Measurements from ENCODE around the gene ASCC1.
"Not testable (repeated sequence)": the region's sequence is repeated elsewhere in the genome, so short reads cannot be mapped to it uniquely, and the experiment has no call there.

The ASCC1 gene

DNA sequence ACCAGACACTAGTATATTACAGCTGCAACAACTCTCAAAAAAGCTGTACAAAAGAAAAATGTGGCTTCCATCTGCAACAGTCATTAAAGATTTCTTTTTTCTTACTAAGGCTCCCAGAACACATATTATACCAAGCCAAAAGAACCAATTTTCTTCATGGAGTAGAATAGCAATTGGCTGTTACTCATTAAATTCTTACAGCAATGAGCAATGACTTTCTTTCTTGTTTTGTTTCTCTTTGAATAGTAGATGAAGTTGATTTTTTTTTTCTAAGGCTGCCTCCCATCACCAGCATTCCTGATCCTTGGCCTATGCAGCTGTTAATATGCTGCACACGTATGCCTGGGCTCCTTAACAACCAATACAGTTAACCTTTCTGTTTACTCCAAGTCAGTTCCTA is 91.1 kb downstream of the ASCC1 start:
- no peak for DNase-seq (ENCODE audit: low spot score)

DNA sequence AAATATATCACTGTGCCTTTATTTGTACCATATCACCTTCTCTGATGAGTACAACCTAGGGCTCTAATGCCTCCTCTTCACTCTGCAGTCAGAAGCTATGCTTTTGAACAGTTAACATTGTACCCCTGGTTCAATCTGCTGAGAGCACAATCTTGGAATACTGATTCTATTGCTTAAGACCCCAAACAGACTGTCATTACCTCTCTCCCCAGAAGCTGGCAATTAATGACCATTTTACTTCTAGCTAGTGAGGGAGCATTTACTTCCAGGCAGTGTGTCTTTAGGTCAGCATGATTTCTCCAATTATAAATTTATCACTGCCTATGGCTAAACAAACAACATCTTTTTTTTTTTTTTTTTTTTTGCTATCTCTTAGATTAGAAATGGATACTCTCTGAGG is 91.7 kb downstream of the ASCC1 start:
- no peak for DNase-seq (ENCODE audit: low spot score)

DNA sequence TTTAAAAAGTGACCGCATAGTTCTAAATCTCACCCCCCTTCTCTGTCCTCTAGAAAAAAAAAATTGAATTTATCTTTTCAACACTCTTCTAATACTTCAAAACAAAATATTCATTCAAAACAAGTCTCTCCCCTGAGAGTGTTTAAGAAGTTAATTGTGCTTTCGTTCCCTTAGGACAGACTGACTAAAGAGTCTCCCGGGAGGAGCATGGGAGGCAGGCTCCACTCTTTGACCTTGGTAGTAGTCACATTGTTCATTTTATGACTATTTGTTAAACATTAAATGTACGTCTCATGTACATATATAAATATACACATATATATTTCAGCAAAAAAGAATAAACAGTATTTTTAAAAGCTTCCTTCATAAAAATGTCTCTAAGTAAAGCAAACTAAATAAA is 92.5 kb downstream of the ASCC1 start:
- DNase-seq (ENCODE audit: low spot score), result no peak

DNA sequence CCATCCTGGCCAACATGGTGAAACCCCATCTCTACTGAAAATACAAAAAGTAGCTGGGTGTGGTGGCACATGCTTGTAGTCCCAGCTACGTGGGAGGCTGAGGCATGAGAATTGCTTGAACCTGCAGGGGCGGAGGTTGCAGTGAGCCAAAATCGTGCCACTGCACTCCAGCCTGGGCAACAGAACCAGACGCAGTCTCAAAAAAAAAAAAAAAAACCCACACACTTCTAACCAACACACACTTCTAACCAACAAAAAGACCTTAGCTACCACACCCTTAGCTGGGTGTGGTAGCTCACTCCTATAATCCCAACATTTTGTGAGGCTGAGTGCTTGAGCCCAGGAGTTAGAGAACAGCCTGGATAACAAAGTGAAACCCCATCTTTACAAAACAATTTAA is 93.9 kb downstream of the ASCC1 start:
- no peak for DNase-seq (ENCODE audit: low spot score)

DNA sequence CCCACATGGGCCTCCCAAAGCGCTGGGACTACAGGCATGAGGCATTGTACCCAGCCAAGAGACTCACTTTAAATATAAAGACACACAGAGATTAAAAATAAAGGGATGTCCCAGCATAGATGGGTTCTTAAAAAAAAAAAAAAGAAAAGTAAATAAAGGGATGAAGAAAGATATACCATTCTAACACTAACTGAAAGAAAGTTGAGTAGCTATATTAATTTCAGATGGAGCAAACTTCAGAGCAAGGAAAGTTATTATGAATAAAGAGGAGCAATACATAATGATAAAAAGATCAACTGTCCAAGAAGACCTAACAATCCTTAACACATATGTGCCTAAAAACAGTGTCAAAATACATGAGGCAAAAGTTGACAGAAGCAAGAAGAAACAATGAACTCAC is 94.7 kb downstream of the ASCC1 start:
- DNase-seq (ENCODE audit: low spot score), result no peak

DNA sequence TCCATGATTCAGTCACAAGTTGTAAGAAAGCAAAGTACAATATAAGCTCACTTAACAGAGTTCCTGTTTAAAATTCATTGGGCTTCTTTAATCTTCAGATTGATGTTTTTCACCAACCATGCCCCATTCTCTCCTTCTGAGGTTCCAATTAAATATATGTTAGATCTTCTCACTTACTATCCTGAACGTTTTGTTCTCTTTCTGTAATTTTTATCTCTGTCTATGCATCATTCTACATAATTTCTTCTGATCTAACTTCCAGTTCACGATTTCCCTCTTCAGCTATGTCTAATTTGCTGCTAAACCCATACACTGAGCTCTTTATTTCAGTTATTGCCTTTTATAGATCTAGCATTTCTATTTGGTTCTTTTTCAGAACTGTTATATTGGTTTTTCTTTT is 99.7 kb downstream of the ASCC1 start:
- DNase-seq (ENCODE audit: low spot score), result no peak

DNA sequence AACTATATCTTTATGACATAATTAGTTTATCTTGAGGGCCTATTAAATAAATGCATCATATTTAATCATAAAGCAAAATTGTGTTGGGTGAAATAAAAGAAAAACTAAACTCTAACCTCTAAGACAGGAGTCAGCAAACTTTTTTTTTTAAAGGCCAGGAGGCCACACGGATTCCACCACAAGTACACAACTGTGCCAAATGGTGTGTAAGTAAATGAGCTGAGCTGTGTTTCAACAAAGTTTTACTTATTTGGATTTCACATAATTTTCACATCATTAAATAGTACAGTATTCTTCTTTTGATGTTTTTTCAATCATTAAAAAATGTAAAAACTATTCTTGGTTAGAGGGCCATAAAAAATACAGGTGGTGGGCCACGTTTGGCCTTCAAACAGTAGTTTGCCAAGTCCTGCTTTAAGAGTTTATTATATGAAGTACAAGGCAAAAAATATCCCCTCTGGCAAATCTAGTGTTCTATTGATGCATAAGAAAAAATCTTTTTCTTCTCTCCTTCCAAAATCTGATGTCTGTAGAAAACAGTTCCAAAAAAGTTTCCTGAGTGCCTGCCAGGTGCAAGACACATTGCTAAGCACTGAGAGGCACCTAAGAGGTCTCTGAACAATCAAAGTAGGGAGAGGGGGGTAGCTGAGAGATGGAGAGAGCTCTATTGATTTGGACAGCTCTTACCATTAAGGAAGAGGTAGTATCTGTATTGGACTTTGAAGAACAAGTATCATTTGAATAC is 101.2 kb downstream of the ASCC1 start:
- DNase-seq (ENCODE audit: low spot score), result no peak

DNA sequence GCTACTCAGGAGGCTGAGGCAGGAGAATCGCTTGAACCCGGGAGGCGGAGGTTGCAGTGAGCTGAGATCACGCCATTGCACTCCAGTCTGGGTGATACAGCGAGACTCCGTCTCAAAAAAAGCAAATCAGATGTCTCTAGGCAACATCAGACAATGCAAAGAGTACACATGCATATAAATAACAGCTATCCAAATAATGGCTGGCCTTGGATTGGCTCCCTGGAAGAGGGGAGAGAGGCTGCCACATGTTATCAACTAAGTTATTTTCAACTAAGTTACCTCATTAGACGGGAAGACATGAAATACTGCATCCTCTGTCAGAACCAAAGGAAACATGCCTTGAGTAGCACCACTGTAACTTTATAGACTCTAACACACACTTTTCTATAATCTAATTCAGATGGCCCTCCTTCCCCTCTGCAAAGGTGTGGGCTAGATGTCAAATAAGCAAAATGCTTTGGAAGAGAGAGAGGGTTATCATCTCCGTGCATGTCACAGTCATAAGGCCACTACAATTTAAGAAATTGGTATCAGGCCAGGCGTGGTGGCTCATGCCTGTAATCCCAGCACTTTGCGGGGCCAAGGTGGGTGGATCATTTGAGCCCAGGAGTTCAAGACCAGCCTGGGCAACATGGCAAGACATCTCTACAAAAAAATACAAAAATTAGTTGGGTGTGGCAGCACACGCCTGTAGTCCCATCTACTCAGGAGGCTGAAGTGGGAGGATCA is 105.2 kb downstream of the ASCC1 start:
- no peak for DNase-seq (ENCODE audit: low spot score)

DNA sequence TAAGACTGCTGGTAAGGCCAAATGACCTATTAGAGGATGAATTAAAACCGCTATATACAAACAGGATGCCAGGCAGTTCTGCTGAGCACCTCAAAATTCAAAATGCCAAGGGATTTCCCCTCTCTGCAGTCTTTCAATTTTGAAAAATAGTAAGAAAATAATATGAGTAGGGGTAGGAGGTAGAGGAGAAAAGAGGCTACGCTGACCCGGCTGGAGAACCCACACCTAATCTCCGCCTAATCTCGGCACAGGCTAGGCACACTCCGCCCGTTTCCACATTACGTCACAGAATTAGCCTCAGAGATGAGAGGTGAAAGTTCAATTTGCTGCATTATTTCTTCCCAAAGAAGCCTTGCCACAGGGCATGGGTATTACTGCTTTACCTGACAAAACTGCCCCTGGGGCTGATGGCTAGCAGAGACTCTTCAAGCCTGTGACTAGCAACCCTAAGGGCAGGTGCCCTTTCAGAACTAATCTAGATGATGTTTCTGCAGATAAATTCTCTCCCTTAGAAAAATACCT is 106.4 kb downstream of the ASCC1 start:
- no peak for DNase-seq (ENCODE audit: low spot score)

DNA sequence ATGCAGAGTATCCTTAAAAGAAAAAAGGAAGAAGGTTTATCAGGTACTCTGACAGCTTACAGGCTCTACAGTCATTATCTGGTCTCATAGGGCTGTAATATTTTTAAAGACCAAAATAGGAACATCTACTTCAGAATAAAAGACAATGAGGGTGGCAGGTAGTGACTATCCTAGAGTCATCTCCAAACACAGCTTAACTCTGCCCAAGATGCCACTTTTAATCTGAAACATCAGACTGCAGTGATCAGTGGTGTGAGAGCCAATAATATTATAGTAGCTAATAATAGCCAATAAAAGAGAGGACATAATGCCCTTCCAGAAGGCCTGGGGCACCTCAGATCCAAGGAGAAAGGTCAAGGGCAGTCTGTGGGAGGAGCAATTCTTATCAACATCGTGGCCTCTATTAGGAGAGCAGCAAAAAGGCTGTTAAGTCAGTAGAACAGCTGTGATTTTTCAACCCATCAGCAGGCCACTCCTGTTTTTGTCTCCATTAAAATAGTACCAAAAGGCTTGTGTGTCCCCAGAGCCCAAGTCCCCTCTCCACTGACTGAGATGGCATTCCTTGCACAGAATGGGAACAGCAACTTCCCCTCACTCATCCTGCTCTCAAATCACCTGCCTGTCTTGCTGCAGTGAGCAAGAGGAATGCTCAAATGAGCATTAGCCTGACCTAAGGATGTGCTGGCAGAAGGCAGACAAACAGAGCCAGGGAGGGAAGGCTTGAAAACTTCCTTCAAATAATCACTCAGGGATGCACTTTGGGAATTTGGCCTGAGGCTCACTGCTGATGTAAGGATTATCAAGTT is 107.0 kb downstream of the ASCC1 start:
- DNase-seq (ENCODE audit: low spot score), result no peak

DNA sequence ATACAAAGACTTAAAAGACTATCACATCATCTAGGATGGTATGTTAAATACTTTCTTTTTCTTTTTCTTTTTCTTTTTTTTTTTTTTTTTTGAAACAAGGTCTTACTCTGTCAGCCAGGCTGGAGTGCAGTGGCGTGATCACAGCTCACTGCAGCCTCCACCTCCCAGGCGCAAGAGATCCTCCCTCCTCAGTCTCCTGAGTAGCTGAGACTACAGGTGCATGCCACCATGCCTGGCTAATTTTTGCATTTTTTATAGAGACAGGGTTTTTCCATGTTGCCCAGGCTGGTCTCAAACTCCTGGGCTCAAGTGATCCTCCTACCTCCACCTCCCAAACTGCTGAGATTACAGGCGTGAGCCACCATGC is 108.1 kb downstream of the ASCC1 start:
- not testable (repeated sequence) for DNase-seq (ENCODE audit: low spot score)

DNA sequence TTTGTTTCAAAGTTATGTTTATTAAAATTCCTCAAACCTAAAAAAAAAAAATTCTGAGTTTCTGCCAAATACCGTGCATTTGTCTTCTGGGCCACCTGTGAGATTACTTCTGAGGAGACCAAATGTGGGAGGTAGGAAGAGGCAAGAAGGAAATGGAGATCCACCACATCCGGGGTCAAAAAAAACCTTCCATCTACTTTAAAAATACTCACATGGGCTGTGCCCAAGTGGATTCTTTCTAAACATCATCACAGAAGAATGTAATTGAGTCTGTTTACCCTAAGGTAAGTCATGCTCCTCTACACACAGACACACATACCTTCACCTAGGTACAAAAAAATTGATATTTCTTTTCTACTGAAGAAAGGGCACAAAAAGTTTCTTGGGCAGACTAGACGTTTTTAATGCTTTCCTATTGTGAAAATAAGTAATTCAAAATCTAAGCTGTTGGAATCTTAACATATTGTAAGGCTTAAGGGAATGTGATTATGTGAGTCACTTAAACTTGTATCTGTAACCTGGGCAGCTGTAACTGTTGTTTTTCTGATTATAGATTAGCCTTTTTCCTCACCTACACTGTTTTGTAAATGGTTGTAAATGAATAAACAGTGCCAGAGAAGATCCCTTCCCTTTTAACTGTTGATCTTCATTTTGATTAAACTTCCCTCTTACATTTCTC is 108.6 kb downstream of the ASCC1 start:
- no peak for DNase-seq (ENCODE audit: low spot score)

DNA sequence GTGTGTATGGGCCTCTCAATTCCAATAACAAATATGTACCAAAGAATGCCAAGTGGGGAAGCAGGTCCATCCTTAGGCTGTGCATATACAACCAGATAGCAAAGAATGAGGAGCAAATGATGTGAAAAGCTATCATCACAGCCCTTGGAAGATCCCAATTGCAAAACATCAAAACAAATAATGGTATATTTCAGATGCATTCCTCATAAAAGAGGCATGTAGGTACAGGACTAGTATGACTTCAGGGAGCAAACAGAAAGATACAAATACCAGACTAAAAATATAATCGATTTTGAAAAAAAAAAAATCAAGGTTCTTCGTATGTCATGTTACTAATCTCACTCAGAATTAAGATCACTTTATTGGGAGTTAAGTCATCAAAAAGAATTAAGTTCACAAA is 109.2 kb downstream of the ASCC1 start:
- DNase-seq (ENCODE audit: low spot score), result no peak

DNA sequence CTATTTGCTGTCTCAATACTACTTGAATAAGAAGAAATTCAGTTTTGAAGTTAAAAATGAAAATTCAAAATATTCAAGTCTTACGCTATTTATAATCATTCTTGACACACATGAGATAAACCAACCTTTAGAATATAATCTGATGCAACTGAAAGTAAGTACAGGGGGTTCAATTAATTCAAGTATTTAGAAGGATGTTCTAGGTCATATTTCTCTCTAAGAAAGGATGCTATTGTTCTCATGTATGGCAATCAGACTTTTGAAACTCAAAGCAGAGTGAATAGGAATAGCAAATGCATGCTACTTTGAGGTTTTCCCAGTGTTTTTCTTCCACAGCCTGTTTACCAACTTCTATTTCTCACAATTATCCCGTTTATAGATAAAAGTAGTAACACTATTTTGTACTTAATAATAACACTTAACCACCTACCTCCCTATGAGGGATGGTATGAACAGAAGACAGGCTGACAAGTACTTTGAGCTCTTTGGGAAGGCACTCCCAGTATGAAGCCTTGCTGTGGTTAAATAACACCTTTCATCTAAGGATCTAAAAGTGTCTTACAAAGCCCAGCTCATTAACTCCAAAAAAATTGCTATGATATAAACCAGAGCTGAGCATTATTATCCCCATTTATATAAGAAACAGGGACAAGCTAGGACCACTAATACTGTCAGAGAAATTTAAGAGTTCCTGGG is 109.8 kb downstream of the ASCC1 start:
- DNase-seq (ENCODE audit: low spot score), result no peak

DNA sequence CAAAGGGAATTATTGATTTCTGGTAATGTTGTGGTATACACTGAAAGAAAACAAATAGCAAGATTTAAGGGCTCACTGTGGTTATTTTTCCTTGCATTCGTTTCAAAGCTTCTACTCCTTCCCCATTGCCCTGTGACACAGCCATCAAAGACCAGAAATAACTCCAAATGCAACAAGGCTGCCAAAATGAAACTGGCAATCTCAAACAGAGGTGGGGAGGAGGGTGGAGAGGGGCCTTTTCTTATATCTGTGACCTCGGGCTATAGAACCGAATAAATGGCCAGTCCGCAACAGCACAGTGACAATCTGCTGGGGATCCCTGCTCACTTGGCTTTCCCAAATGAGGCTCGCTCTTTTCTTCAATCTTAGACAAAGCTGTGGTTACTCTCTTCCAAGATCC is 110.4 kb downstream of the ASCC1 start:
- DNase-seq (ENCODE audit: low spot score), result no peak

DNA sequence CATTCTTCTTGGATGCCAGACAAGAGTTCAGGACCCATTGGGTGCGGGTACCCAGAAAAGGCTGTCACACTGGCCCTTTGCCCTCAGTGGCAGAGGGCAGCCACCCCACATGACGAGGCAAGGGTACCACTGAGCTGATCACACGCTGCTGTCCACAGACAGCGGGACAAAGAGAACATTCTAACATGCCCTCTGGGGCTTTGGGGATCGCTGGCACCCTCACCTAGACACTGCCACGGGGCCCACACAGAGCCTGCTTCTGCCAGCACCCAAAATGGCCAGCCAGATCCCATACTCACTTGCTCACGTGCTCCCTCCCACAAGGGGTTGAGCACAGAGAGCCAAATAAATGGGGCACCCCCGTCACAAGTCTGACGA is 111.0 kb downstream of the ASCC1 start:
- DNase-seq (ENCODE audit: low spot score), result no peak

DNA sequence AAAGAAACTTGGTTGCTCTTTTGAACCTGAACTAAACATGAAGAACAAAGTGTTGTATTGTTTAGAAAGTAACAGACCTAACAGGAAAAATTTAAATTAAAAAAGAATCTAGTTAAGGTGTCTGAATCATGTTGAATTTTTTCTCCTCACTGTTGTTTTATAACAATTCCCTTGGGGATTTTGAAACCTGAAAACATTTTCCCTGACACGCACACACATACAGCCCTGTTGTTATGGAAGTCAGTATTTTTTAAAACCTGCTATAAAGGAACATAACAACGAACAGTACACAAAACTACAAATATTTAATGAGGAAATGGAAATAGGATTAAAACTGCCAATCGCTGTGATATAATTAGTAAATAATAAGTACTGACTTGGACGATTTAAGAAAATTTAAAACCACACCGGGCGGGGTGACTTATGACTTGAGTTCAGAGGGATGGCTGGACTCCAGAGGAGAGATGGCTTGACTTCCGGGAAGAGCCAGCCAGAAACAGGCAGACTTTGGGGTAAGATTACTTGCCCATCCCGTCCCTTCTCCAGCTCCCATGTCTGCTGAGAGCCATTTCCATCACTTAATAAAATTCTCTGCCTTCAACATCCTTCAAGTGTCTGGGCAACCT is 111.5 kb downstream of the ASCC1 start:
- no peak for DNase-seq (ENCODE audit: low spot score)

DNA sequence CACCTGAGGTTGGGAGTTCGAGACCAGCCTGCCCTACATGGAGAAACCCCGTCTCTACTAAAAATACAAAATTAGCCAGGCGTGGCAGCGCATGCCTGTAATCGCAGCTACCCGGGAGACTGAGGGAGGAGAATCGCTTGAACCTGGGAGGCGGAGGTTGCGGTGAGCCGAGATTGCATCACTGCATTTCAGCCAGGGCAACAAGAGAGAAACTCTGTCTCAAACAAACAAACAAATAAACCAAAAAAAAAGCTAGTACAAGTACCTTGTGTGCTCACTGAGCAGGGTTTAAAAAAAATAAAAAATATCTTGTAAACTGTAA is 116.5 kb downstream of the ASCC1 start:
- DNase-seq (ENCODE audit: low spot score), result no peak

DNA sequence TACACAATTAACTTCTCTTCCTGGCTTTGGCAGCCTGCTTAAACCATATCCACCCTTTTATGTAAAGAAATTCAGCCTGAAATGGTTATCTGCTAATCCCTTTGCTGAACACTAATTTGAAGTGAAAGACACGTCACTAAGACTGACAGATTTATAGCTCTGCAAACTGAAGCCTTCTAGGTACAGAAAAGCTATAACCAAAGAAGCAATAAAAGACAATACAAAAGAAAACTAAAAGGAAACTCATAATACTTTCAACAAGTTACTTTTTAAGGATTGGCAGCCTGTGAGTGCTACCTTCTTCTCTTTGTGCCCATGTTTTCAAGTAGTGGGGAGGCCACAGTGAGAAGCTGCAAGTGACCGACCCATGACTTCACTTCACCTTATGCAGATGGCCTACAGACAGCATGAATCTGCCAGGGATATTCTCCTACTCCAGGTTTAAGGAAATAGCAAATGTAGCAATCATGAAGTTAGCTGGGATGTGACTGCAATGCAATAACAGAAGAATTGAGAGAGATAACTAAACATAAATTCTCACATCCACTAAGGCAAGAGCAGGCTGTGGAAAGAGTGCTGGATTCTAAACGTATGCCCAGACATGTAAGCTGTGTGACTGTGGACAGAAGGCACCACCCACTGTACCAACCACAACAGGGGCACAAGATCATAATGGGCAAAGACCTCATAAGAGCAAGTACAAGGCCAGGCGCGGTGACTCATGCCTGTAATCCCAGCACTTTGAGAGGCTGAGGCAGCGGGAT is 117.1 kb downstream of the ASCC1 start:
- no peak for DNase-seq (ENCODE audit: low spot score)

DNA sequence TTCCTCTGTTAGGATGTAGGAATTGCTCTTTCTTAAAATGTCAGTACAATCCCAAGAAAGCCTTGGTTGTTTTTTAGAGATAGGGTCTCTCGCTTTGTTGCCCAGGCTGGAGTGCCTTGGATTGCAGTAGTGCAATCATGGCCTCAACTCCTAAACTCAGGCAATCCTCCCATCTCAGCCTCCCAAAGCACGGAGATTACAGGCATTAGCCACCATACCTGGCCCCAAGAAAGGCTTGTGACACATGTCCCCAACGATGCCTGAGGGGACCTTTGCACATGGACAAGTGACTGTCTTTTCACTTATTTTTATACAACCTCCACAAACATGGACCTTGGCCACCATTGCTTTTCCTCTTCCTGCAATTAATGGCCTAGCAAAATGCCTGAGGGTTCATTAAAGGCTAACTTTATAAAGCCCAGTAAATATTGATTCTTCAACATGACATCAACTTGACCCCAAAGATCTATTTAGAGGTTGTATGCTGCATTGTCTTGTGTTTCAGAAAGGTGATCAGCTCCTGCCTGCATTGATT is 117.7 kb downstream of the ASCC1 start:
- DNase-seq (ENCODE audit: low spot score), result no peak
